GM19452 (cell line): ENCODE data around the gene GLT6D1.

ENCODE experiments used
- ATAC-seq: cut with Tn5 transposase; IDR thresholded peaks from one replicate; pipeline ENCODE4 v1.9.1; 2021; ENCODE audit not compliant: unreplicated experiment

Gene GLT6D1

DNA sequence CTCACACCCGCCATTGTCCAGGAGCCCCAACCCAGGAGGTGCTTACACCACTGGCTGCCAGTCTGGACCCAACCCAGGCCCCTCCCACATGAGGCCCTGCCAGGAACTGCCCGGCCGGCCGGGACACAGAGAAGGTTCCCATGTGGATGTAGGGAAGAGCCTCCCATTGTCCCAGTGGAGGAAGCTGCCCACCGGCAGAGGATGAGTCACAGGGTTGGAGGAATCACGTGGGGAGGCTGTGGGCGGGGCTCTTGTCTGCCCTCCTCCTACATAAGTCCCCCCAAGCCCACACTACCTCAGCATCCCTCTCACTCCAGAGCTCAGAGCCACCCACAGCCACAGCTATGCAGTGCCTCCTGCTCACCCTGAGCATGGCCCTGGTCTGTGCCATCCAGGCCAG lies 51.7 kb downstream of the GLT6D1 start:
- ATAC-seq, result no peak

DNA sequence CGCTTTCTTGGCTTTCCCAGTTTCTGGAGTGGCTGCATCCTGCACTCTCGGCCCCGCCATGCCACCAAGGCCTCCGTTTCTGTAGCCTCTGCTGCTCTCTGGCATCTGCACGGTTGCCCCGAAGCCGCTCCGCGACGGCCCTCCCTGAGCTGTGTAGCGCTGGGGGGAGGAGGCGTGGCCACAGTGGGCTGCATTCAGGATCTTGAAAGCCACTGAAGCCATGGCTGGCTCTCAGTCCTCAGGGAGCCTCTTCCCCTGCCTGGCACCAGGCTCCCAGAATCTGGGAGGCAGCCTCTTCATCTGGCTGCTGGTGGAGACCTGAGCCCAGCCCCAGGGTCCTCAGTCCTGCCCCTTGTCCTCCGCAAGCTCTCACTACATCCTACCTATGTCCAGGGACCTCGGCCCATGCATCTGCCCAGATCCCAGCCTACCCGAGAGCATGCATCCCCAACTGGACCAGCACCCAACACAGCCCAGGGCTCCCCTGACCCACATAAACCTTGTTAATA lies 52.7 kb downstream of the GLT6D1 start:
- no peak for ATAC-seq

DNA sequence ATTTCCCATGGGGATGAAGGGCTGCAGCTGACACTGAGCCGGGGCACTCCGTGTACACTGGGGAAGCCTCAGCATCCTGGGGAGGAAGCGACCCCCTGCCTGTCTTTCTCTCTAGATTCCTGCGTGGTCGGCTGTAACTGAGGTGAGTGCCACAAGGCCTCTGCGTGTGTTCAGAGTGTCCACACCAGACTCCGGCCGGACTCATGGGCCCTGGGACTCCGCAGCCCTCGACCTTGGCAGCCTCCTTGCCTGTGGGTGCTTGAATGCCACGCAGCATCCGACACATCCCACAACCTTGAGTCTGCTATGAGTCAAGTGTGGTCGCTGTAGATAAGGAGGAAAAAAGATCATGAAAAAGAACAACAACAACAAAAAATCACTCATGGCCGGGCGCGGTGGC lies 54.4 kb downstream of the GLT6D1 start:
- no peak for ATAC-seq

DNA sequence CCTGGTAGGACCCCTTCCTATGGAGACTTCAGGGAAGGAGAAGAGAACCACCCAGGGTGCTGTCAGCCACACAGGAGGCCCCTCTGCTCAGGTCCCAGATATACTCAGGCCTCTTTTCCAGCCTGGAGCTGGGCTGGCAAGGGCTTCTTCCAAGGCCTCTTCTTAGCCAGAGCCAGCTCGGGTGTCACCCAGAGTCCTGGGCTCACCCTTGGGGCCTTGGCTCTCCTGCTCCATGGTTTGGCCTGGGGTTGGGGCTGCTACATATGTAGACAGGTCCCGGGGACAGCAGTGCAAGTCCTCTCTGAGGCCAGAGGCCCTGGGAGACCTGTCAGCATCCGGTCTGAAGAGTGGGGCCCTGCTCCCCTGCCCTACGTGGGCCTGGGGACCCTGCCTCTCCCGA lies 55.0 kb downstream of the GLT6D1 start:
- ATAC-seq, result no peak

DNA sequence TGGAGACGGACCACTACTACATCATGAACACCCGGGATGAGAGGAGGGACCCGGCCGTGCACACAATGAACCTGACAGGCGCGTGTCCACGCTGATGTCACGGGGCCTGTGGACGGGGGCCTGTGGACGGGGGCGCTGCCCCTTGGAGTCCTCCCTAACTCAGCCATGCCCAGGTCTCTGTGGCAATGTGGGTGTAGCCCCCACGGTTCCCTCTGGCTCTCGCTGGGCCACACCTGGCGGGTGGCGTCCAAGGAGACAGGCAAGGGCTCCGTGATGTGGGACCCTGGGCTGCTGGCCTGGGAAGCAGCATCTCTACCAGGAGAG lies 55.7 kb downstream of the GLT6D1 start:
- no peak for ATAC-seq

DNA sequence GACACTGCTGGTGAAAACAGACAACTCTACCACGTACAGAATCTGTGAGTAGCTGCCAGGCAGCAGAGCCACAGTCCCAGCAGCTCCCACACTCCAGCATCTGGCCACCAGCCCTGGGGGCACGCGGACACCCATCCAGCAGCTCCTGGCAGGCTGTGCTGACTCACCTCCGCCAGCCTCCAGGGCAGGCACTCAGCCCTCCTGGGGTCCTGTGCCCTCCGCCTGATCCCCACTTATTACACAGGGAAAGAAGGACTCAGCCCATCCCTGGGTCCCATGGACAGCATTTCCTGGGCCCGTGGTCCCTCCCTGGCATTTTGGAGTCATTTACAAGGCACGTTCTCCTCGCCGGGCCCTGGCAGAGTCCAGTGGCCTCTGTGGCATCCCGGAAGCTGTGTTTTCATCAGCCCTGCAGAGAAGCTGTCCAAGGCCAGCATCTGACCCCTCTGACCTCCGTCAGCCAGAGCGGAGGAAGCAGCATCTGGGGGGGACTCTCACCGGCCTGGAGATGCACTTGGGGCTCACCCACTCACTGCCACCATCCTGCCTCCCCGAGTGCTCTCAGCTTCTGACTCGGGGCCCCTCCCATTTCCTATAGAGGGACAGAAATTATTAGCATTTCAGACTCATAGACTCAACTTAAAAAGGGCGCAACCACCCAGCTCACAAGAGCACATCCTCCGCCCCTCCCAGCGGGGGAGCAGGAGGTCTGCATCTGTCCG lies 56.2 kb downstream of the GLT6D1 start:
- ATAC-seq, result no peak

DNA sequence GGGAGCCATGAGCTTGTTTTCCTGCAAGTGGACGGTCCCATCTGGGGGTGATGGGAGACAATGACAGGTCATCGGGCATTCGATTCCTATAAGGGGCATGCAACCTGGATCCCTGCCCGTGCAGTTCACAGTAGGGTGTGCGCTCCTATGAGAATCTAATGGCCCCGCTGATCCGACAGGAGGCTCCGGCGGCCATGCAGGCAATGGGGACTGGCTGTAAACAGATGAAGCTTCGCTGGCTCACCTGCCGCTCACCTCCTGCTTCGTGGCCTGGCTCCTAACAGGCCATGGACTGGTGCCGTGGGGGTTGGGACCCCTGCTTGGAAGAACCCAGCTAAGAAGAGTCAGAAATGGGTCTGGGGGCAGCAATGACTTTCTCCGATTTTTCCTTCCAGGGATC lies 56.8 kb downstream of the GLT6D1 start:
- no peak for ATAC-seq

DNA sequence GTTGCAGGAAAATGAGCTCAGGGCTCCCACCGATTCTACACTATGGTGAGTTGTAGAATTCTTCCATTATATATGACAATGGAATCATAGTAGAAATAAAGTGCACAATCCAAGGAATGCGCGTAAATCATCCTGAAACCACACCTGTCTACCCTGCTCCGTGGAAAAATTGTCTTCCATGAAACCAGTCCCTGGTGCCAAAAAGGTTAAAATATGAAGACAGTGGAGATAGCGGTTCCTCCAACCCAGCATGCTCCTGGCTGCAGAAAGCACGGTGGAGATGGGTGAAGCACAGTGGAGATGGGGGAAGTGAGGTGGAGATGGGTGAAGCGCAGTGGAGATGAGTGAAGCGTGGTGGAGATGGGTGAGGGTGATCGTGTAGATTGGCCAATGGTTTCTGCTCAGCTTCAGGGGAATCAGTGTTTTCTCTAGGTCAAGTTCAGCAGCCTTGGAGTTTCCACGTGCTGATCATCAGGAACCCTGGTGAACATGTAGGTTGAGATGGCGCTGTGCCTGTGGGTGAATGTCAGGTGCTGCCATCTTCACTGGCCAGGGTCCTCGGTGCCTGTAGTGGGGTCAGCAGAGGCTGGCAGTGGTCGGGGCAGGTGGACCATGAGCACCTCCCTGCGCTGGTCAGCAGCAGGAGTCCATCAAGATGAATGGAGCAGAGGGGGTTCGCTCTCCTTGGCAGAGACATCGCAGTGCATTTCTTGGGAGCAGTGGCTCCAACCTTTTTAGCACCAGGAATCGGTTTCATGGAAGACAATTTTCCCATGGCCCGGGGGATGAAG lies 57.5 kb downstream of the GLT6D1 start:
- ATAC-seq, result no peak

DNA sequence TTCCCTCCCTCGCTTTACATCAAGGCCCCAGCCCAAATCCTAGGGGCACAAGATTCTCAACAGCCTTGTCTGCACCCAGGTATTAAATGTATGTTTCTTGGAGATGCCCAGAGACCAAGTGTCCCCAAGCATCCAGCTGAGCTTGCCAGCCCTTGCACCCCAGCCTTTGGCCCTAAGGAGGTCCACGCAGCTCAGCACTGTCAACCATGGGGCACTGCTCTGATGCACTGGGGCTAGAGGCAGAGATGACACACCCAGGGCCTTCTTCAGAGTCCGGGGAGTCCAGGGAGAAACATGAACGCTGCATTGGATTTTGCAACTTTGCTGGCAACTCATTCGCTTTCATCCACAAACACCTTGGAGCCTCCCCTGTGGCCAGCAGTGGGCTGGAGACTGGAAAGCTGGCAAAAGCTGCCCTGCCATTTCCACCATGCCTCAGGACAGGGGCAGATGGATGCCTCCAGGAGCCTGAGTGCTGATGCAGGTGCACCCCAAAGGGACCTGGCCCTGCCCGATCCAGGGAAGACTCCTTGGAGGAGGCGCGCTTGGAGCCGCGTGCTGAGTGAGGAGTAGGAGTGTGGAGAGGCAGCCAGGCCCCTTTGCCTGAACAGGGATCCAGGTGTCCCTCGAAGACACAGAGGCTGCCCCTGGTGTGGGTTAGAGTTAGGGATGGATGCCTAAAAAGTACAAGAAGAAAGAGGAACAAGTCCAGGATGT lies 58.5 kb downstream of the GLT6D1 start:
- no peak for ATAC-seq

DNA sequence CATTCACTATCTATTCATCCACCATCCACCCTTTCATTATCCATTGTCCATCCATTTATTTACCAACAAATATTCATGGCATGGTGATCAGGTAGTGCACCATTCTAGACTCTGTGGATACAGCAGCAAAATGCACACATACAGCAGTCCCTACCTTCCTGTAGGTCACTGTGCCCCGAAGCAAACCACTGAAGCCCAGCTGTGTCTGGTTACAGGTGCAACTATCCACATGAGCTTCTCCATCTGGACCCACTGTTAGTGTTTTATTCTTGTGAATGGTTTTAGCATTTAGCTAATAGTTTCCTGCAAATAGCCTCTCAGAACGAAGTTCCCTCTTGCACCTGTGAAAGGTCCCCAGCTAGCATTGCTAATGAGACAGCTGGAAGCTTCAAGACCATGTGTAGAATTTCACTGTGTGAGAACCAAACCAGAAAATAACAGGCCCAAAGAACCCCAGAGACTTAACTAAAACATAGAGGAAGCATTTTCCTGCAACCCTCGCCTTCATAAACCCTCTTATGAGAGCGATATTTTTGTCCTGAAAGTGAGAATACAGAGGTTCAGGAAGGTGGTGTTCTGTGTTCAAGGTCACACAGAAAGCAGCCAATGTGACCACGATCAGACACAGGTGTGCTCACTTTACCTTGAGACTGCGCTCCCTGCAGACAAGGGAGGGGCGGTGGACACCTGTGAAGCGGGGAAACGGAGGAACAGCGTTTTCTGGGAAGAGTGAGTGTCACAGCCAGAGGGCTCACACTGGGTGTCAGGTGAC lies 59.3 kb downstream of the GLT6D1 start:
- ATAC-seq, result no peak

DNA sequence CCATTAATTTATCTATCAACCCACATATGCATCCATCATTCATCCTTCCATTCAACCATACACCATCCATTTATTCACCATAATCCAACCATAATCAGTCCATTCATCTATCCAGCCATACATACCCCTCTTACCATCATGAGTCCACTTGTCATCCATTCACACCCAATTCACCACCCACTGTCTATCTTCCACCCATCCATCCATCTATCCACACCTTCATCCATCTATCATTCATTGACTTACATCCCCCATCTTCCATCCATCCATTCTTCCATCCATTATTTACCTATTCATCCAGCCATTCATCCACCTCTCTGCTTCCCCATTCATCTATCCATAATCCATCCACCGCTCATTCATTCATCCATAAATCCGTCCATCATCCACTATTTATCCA lies 60.0 kb downstream of the GLT6D1 start:
- ATAC-seq, result no peak

DNA sequence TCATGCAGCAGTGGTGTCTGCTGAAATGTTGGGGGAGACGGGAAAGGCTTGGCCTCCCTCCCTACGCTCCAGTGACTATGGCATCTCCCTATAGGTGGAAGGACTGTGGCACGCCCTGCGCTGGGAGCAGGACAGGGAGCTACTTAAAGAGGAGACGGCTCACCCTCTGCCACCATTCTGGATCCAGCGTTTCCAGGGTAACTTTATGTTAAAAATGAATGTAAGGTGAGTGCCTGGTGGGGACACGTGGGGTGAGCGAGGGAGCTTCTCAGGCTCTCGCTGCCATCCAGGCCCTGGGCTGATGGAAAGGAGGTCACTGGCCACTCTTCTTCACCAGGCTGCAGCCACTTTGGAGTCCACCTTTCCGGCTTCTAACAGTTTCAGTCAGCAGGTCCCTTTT lies 62.1 kb downstream of the GLT6D1 start:
- no peak for ATAC-seq

DNA sequence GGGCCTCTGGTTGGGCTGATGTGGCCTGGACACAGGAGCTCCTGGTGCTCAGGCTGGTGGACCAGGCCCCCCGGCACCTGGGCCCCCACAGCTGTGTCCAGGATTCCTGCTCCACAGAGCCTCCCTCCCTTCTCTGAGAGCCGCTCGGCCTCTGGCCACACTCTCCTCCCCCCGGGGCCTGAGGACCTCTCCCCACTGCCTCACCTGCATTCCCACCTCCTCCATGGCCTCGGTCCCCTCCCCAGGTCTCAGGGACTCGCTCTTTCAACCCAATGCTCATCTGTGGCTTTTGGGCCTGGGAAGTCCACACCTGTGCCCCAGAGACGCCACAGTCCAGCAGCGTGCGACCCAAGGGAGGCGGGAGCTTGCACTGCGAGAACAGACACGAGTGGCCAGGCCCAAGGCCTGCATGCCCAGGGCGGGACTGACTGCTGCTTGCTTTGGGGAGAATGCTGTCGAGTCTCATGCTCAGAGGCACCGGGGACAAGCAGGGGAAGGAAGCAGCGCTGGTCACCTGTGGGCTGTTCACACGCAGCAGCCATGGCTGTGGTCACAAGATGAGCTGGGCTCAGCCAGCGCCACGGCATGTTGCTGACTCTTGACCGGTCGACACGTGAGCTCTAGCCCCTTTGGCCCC lies 63.2 kb downstream of the GLT6D1 start:
- no peak for ATAC-seq

DNA sequence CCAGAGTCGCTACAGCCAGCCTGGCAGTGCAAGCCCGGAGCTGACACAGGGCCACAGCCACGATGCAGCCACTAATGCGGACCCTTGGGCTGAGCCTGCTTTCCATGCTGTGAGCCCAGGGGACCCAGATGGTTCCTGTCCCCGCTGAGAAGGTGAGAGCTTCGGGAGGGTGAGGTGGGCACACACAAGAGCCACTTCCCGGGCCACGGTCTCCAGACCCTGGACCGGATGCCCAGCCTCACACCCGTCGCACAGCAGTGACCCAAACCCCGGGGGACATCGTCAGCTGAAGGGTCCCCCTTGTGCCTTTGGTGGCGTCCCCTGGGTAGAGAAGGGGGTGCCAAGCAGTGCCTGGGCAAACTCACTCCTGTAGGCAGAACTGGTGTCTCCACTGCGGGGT lies 64.4 kb downstream of the GLT6D1 start:
- no peak for ATAC-seq

DNA sequence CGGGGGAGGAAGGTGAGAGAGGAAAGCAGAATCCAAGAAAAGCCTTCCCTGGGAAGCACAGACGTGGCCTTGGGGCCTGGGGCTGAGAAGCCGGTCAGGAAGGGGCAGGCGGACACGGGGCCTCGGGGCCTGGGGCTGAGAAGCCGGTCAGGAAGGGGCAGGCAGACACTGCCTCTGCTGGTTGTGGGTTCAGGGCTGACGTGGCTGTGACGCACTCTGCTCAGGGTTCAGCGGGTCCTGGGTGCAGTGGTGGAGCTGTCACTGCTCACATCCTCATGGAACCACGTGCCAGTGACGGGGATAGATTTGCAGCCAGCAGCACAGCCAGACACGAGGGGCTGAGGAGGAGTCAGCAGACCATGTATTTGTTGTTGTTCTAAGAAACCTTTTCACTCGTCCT lies 65.0 kb downstream of the GLT6D1 start:
- ATAC-seq, result no peak
